Measurements from ENCODE around the gene ETHE1.

- TF ChIP-seq CTCF (IDR thresholded peaks at IDR 0.05) (no peak), NFYB (CRISPR knock-in tag; conservative IDR thresholded peaks at IDR 0.05; ENCODE audit: low read depth) (no peak), TEAD4 (CRISPR knock-in tag; IDR thresholded peaks at IDR 0.05) (no peak), FOXP1 (CRISPR knock-in tag; IDR thresholded peaks at IDR 0.05; ENCODE audit: borderline replicate concordance) (no peak), ETV6 (CRISPR knock-in tag; IDR thresholded peaks at IDR 0.05) (no peak)
Observed at GRCh38 chr19:43480574-43480973, 46.4 kb downstream of the ETHE1 start.

Data from WTC11 (cell line).